GM19035 (cell line): Measurements from ENCODE around the gene P2RX1.

Source experiments
- ATAC-seq: cut with Tn5 transposase; IDR thresholded peaks from one replicate; pipeline ENCODE4 v1.9.1; 2021; ENCODE audit not compliant: unreplicated experiment

P2RX1 gene

GRCh38 chr17:3907483-3908216 lies 8.6 kb downstream of the P2RX1 start:
- ATAC-seq, result no peak

DNA sequence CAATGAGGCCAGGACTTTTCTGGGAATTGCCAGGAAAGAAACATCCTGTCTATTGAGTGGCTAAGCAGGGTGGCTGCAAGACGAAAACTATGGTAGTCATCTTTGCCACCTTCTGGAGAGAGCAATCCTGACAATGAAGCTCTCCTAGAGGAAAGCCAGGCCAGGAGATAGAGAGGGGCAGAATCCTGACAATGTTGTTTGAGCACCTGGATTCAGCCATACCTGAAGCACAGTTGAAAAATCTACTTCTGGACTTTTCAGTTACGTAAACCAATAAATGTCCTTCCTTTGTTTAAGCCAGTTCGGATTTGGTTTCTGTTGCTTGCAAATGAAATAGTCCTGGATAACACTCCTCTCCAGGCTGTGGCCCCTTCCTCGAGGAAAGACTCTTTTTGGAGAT lies 9.4 kb downstream of the P2RX1 start:
- no peak for ATAC-seq

GRCh38 chr17:3905017-3905520 lies 11.2 kb downstream of the P2RX1 start:
- ATAC-seq, result no peak

DNA sequence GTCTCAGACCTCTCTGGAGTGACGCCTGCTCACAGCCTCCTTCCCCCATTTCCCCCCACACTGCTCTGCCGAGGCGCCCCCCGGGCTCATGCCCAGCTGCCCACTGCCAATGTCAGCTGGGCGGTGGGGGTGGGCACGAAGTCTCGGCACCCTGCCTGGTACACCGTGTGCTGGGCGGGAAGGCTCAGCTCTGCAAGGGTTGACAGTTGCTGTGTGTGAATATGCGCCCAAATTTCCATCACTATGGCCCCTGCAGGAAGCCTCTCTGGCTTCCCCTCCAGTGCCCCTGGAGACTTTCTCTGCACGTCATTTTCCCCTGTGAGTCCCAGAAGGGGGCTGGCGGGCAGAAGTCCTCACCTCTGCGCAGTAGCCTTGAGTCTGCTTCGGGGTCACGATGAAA lies 11.8 kb downstream of the P2RX1 start:
- no peak for ATAC-seq

- no peak for ATAC-seq
Measured at GRCh38 chr17:3903881-3904290, 12.4 kb downstream of the P2RX1 start.

DNA sequence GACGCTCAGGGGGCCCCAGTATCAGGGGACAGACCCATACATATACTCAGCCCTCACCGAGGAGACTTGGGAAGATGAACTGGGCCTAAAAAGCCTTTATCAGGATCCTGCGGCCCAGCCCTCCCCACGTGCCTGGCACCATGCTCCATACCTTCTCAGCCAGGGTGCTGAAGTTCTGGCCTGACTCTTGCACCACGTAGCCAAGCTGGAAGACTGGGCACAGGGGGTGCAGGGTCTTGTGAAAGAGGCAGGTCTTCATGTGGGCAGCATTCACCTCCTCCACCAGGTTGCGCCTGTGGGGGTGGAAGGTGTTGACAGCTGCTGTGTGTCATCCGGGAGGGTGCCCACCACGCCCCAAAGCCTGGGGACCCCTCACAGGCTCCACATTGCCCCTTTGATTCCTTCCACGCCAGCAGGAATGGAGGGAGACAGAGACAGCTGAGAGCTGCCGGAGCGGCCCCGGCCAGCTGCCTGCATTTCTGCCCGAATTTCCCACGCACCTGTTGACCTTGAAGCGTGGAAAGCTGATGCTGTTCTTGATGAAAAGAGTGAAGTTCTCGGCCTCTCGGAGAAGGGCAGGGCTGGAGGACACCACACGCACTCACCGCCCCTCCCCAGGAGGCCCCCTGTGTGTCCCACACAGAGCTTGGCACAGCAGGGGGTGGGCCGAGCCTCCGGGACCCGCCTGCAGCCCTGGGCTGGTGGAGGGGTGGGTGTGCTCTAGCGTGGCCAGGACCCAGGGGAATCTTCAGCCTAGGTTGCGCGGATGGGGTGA lies 13.0 kb downstream of the P2RX1 start:
- ATAC-seq, result no peak

- ATAC-seq, result no peak
Measured at GRCh38 chr17:3900646-3901045, 15.6 kb downstream of the P2RX1 start.

DNA sequence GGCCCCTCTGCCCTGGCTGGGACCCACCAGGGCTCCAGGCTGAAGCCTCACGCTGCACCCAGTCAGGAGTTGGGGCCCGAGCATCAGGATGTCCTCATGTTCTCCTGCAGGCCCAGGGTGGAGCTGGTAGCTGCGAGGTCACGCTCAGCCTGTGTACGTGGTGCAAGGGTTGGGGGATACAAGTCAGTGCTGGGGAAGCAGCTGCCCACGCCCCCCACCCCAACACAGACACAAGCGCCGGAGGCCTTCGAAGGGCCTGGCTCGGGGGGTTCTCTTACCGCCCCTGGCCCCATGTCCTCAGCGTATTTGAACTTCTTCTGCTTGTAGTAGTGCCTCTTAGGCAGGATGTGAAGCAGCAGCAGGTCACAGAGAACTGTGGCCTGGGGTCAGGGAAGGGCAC lies 18.5 kb downstream of the P2RX1 start:
- no peak for ATAC-seq

DNA sequence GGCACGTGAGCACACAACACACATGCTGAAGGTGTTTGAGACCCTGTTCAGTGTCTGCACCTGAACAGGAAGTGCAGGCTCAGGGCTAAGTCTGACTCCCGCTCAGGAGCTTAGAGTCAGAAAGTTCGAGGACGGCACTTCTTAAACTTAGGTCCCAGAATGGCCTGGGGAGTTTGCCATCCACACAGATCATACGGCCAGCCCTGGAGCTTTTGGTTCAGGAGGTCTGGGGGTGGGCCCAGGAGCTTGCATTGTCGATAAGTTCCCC lies 19.4 kb downstream of the P2RX1 start:
- ATAC-seq, result no peak

DNA sequence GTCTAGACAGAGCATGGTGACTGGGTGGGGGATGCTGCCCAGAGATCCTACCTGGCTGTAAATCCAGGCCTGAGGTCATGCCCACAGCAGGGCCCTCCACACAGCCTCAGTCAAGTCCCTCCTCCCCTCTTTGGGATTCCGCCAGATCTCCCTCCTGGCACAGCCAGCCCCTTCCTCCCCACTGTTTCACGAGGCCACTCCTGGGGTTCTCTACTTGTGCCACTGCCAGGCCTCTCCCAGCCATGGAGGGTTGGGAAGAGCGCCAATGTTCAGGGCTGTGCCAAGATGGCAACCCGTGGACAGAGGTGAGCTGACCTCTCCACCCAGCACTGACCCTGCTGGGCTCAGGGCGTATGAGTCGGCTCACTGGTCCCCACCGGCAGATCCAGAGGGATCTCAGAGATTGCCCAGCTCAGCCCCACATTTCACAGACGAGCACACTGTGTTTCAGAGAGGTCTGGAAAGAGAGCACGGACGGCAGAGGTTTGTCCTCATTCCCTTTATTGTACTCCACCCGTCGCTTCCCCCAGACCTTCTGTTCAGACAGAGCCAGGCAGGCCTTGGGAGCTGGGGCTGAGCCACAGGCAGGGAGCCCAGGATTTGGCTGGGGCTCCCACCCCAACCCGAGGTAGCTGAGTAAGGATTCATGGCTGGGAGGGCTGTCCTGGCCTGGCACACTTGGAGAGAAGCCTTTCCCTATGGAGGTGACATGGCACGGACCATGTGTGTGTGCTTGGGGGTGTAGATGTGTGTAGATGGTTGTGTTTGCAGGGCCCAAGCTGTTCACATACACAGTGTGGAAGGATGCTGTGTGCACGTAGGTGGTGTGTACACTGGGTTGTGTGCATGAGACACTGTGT lies 19.9 kb downstream of the P2RX1 start:
- no peak for ATAC-seq

- no peak for ATAC-seq
Measured at GRCh38 chr17:3895354-3895753, 20.9 kb downstream of the P2RX1 start.

DNA sequence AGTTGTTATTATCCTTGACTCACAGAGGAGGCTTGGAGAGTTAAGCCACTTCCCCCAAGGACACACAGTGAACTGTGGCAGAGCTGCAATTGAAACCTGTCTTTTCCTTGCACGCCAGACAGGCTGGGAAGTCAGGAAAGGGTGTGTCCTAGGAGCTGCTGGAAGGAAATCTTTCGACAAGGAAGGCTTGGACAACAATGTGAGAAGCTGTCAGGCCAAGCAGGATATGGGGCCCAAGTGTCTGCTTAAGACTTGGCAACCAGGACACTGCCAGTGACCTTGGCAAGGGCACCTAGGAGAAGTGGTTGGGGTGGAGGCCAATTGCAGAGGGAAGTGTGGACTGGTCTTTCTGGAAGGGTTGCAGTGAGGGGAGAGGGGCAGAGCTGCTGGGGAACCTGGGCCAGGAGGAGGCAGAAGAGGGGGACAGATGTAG lies 21.3 kb downstream of the P2RX1 start:
- ATAC-seq, result no peak

- no peak for ATAC-seq
Measured at GRCh38 chr17:3894188-3894587, 22.1 kb downstream of the P2RX1 start.

GRCh38 chr17:3893720-3894116 lies 22.5 kb downstream of the P2RX1 start:
- ATAC-seq, result no peak

DNA sequence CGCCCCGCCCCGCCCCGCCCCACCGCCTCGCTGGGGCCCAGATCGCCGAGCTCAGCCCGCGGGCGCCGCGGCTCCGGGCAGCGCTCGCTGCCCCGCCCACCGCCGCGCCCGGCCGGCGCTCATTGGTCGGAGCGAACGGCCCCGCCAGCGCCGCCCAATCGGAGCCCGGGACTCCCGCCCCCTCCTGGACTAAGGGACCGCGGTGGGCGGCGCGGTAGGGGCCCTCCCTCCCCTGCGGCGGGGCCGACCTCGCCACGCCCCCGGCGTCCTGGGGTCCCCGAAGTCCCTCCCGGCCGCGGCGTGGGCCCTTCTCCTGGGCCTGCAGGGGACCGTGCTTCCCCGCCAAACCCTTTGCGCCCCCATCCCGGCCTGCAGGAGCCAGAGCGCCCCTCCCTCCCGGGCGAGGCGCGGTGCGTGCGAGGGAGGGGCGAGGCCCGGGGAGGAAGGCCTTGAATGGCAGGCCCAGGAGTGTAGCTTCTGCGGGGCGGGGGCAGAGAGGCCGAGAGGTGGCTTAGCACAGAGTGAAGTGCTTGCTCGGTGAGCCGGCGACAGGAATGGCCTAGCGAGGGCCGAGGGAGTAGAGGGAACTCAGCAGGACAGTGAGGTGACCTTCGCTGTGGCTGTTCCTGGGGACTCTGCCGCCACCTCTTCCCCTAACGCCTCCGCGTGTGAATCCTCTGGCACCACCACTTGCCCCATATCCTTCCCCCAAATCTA lies 23.1 kb downstream of the P2RX1 start, which contains the start of gene CAMKK1:
TSS of gene CAMKK1 (minus strand) at position 51 of the 717 bp plus-strand sequence. CDS start 7,366 bp downstream, outside the sequence.
- ATAC-seq, result peak; percentile 83

- peak; percentile 24 for ATAC-seq
Measured at GRCh38 chr17:3892095-3892998, 23.9 kb downstream of the P2RX1 start.

DNA sequence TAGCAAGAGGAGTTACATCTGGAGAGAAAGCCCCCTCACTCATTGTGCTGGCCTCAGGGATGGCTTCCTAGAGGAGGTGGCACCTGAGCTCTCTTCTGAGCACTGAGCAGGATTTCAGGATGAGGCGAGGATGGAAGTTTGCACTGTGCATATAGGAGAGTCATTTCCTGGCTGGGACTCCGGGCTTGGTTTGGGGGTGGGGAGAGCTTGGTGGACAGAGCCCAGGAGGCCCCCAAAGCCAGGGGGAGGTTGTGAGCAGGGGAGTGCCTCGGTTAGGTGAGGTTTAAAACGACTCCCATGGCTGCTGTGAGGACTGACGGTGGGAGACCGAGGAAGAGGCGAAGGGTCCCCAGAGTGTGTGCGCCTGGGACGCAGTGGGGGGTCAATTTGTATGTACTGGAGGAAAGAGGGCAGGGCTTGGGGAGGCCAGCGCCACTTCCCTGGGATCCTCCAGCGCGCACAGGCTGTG lies 24.6 kb downstream of the P2RX1 start:
- no peak for ATAC-seq

DNA sequence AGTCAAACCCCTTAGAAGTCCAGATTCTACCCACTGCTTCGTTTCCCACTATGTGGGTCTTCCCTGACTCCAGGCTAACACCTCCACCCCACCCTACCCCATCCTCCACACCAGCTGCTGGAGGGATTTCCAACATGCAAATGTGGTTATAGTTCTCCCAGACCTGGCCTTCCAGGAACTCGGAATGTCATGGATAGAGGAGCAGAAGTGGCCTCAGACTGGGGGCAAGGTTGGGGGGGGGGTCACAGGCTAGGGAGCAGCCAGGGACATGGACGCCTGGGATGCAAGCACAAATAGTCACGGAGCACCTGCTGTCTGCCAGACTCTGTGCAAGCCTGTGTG lies 25.4 kb downstream of the P2RX1 start:
- no peak for ATAC-seq

DNA sequence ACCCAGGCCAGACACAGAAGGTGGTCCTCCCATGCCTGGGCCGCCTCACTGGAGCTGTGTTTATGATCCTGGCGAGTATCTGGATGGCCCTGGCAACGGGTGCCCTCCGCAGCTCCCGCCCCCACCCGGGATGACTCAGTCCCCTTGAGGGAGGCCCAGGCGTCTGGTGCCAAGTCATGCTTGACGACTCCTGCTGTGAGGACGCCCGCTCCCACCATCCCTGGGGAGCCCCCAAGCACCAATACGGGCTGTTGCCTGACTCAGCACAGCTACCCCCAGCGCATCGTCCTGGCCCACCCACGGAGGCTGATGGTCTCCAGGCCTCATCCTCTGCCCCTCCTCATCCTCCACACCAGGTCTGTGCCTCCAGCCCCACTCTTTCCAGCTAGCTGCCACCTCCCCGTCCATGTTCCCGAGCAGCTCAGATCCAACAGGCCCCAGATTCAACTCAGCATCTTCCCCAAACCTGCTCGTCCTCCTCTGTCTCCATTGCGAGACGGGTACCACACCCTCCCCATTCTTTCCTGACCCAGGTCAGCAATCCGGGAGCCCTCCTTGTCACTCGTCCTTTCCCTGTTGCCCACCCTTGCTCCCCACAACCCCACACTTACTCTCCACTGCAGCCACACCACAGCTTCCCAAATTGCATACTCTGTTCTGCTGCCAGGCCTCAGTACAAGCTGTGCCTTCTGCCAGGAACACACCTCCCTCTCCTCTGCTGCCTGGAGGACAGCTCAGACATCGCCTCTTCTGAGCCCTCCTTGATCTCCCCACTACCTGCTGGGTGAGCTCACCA lies 26.0 kb downstream of the P2RX1 start:
- ATAC-seq, result no peak
